Endothelial cell of umbilical vein (primary cell): ENCODE measurements around the gene NWD2. TPM values are rescaled to one million over a fixed set of nuclear protein-coding genes. Genes with fewer than 3 reads are reported as not detected.

ENCODE experiments used
- BruUV-seq: library from RNA; stranded (reverse); fragments of 400-500 nt; replicated peaks from 2 replicates; lab custom pipeline; 2021; lab: Mats Ljungman, UMichigan
- CTCF ChIA-PET: fragments of 300-600, 350-600 bp; sonication (Branson Sonifier 250); formaldehyde crosslinking; loops from one replicate; lab custom pipeline; 2021; ENCODE audit warnings: antibody characterized with exemption, inconsistent platforms; lab: Charles Lee
- POLR2A ChIA-PET: fragments of 300-600, 350-600 bp; sonication (Branson Sonifier 250); formaldehyde crosslinking; loops from one replicate; lab custom pipeline; 2021; ENCODE audit warnings: antibody characterized with exemption, inconsistent platforms; lab: Charles Lee
- DNase-seq: peaks from one replicate; pipeline ENCODE4 v3.0.0-alpha.2; 2011; ENCODE audit warnings: low read depth, low spot score
- FAIRE-seq: peaks from 2 replicates; lab custom pipeline; 2011; peaks lifted over from hg19 to GRCh38; lab: Jason Lieb, UNC
- H2AFZ ChIP-seq: 2 replicates; pipeline ENCODE4 v1.6.0; 2012; ENCODE audit warnings: low read depth, low read length, control low read depth, inconsistent platforms
- H3K27ac ChIP-seq: 2 replicates; pipeline ENCODE4 v1.5.1; 2011; ENCODE audit warnings: low read depth, mild to moderate bottlenecking, control low read depth, low read length, moderate library complexity; ENCODE audit not compliant: insufficient read depth
- H3K27me3 ChIP-seq, 2 experiments: 2 replicates each; pipeline versions ENCODE4 v1.6.0 to v1.6.1; 2011; ENCODE audit warnings: low read length in 2 of 2, mixed read lengths in 1 of 2; ENCODE audit not compliant: control insufficient read depth in 2 of 2, insufficient read depth in 2 of 2
- H3K36me3 ChIP-seq, 2 experiments: 2 replicates in 1 of 2; 3 replicates in 1 of 2; pipeline ENCODE4 v1.5.1; 2011; ENCODE audit warnings: low read length in 2 of 2, mild to moderate bottlenecking in 1 of 2, moderate library complexity in 1 of 2; ENCODE audit not compliant: control insufficient read depth in 2 of 2, insufficient read depth in 2 of 2; ENCODE audit errors: extremely low read depth in 1 of 2
- H3K4me1 ChIP-seq: 3 replicates; pipeline ENCODE4 v1.5.1; 2011; ENCODE audit warnings: mild to moderate bottlenecking, low read length; ENCODE audit not compliant: control insufficient read depth, insufficient read depth; ENCODE audit errors: extremely low read depth
- H3K4me2 ChIP-seq: 2 replicates; pipeline ENCODE4 v1.6.1; 2011; ENCODE audit warnings: low read length, control low read depth, mixed read lengths; ENCODE audit not compliant: insufficient read depth
- H3K4me3 ChIP-seq, 3 experiments: fragments of 200-600 bp in 1 of 3; sonication (generic), shearing (Covaris generic) in 1 of 3; replicated peaks in 1 of 3; 2 replicates each; pipeline ENCODE4 v1.5.1; 2011 to 2016; ENCODE audit warnings: control low read depth in 3 of 3, low read length in 3 of 3, mild to moderate bottlenecking in 2 of 3, inconsistent platforms in 1 of 3, low read depth in 1 of 3, moderate library complexity in 1 of 3; ENCODE audit not compliant: insufficient read depth in 1 of 3
- H3K79me2 ChIP-seq: 2 replicates; pipeline ENCODE4 v1.6.0; 2012; ENCODE audit warnings: low read length, inconsistent platforms; ENCODE audit not compliant: control insufficient read depth, insufficient read depth
- H3K9ac ChIP-seq: replicated peaks from 2 replicates; pipeline ENCODE3; 2011; ENCODE audit warnings: low read length, control low read depth; ENCODE audit not compliant: insufficient read depth; ENCODE audit errors: extremely low read depth
- H3K9me1 ChIP-seq: replicated peaks from 3 replicates; pipeline ENCODE4 v1.6.0; 2011; ENCODE audit warnings: mild to moderate bottlenecking, low read length; ENCODE audit not compliant: control insufficient read depth, insufficient read depth; ENCODE audit errors: extremely low read depth
- H3K9me3 ChIP-seq: replicated peaks from 2 replicates; pipeline ENCODE4 v1.5.1; 2012; ENCODE audit warnings: low read length, inconsistent platforms; ENCODE audit not compliant: control insufficient read depth, insufficient read depth
- H4K20me1 ChIP-seq: replicated peaks from 2 replicates; pipeline ENCODE3; 2011; ENCODE audit warnings: mild to moderate bottlenecking, low read length; ENCODE audit not compliant: control insufficient read depth, insufficient read depth; ENCODE audit errors: extremely low read depth
- CTCF ChIP-seq, 2 donors: IDR thresholded peaks; 1 replicate in 1 of 2; 2 replicates in 1 of 2; pipeline ENCODE4 v1.5.1; 2011; ENCODE audit warnings: low read length in 2 of 2, mild to moderate bottlenecking in 2 of 2, moderate library complexity in 2 of 2, control low read depth in 1 of 2, inconsistent platforms in 1 of 2, low read depth in 1 of 2; ENCODE audit not compliant: insufficient read depth in 1 of 2; ENCODE audit errors: extremely low read depth in 1 of 2
- EZH2 ChIP-seq: IDR thresholded peaks from 2 replicates; pipeline ENCODE4 v1.6.1; 2012; ENCODE audit warnings: borderline replicate concordance, low read depth, mild to moderate bottlenecking, moderate library complexity, low read length, inconsistent platforms; ENCODE audit not compliant: severe bottlenecking
- GATA2 ChIP-seq: IDR thresholded peaks from 2 replicates; pipeline ENCODE4 v1.7.0; 2011; ENCODE audit warnings: low read depth, mild to moderate bottlenecking, moderate library complexity, mixed read lengths, low read length; ENCODE audit not compliant: insufficient read length, insufficient read depth
- MAX ChIP-seq: IDR thresholded peaks from 2 replicates; pipeline ENCODE4 v1.6.1; 2011; ENCODE audit not compliant: insufficient read depth, insufficient read length
- MYC ChIP-seq: IDR thresholded peaks from one replicate; pipeline ENCODE4 v1.6.1; 2011; ENCODE audit warnings: mild to moderate bottlenecking, low read depth, low read length
- POLR2AphosphoS5 ChIP-seq: IDR thresholded peaks from 2 replicates; pipeline ENCODE4 v1.6.1; 2012; ENCODE audit warnings: low read depth, mild to moderate bottlenecking, control low read depth, low read length, moderate library complexity; ENCODE audit not compliant: insufficient read depth
- dilution Hi-C: fragments of 300-500 bp; cut with MboI; formaldehyde crosslinking; loops from one replicate; pipeline ENCODE4 v1.15.0; 2019; ENCODE audit warnings: low sequenced_read_pairs; ENCODE audit not compliant: extremely low pct_ligation_motif_present
- intact Hi-C: fragments of 100-400 bp; cut with micrococcal nuclease; formaldehyde crosslinking; loops from one replicate; pipeline ENCODE4 v1.10.0; 2022
- polyA plus RNA-seq, 4 experiments: library from polyadenylated mRNA; depleted of rRNA in 3 of 4; stranded (reverse) in 3 of 4; unstranded in 1 of 4; fragments of >200 nt; gene quantifications; 2 replicates each; pipeline versions ENCODE4 v1.2.1 to v1.2.3, GENCODE V29; 2011 to 2012; ENCODE audit warnings: missing spikeins in 1 of 4
- total RNA-seq: library from RNA; stranded (reverse); gene quantifications from 2 replicates; pipeline ENCODE4 v1.2.3, GENCODE V29; 2021

NWD2 gene
- total and polyA plus RNA-seq, 2 donors (not counting 3 experiments of a cell fraction or from before 2014, with no cell fraction given) = not detected

GRCh38 chr4:37436546-37436945 lies 192.0 kb downstream of the NWD2 start:
- H3K36me3 ChIP-seq = no peaks in the 10 kb centered on the region
- no peak overlapping the region for H2AFZ ChIP-seq
- no peaks in the 10 kb centered on the region for H3K79me2 ChIP-seq
- ChIA-PET CTCF (interaction anchor here (1.1 to 1.9 kb wide), 2 partner anchors 16 to 130 kb away, joined by 3 to 6 read pairs; no protein-coding TSS in a partner anchor), POLR2A (no interaction called here)
- no peaks in the 10 kb centered on the region for H3K9me3 ChIP-seq
- no TSS peak for BruUV-seq
- DNase-seq (no peak), FAIRE-seq (no peak)
- no peak overlapping the region for H3K27ac ChIP-seq
- dilution Hi-C loops (no loop called here), intact Hi-C loops (no loop called here)
- no peaks in the 10 kb centered on the region for H4K20me1 ChIP-seq
- H3K4me3 ChIP-seq = no peak overlapping the region
- TF ChIP-seq EZH2 = no peak
- no peak for TF ChIP-seq POLR2AphosphoS5
- no peak for TF ChIP-seq MYC
- TF ChIP-seq GATA2 = no peak
- TF ChIP-seq MAX = no peak
- no peak for TF ChIP-seq CTCF (IDR thresholded peaks at IDR 0.05; ENCODE audit: extremely low read depth in 1 of 2, insufficient read depth in 1 of 2, low read depth in 1 of 2, low read length in 2 of 2)
- no peaks in the 10 kb centered on the region for H3K4me1 ChIP-seq
- no peaks in the 10 kb centered on the region for H3K9me1 ChIP-seq
- H3K27me3 ChIP-seq = peaks cover 0 to 2% of the 10 kb centered on the region in 2 experiments
- no peak overlapping the region for H3K4me2 ChIP-seq
- H3K9ac ChIP-seq = no peak overlapping the region
